GM12892 (cell line): Measurements from ENCODE around the gene TMEM131.

Experiments used
- POLR2A ChIP-seq: IDR thresholded peaks from 2 replicates; pipeline ENCODE4 v1.6.1; 2011; ENCODE audit warnings: low read depth, low read length, control low read depth
- POLR2AphosphoS5 ChIP-seq: IDR thresholded peaks from 2 replicates; pipeline ENCODE4 v1.6.1; 2011; ENCODE audit warnings: low read depth, low read length, control low read depth

DNA sequence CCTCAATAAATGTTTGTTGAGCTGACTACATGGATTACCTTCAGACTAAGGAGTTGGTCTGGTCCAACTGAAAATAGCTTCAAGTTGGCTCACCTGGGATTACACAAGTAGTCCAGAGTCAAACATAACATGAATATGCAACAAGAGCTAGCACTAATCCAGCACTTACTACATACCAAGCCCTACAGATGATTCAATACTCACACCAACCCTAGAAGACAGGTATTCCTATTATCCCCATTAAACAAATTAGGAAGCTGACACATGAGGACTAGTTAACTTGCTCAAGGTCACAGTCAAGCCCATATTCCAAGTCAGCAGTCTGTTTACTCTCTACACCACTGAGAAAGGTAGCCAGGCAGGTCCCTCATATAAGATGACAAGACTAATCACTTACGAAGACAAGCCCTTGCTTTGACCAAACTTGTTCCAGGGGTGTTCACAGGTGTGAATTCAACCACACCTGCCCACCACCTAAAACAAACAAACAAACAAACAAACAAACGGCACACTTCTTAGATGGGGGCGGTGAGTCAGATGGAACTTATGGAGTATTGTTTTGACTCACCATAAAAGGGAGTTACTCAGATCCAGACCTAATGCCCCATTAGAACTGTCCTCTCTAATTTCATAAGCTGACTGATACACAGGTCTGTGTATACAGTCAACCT, 29.1 kb downstream of the TMEM131 start:
- TF ChIP-seq POLR2A = no peak
- TF ChIP-seq POLR2AphosphoS5 = no peak
